WTC11 (cell line): Measurements from ENCODE around the gene GSK3B.

Experiments used
- ATF6 ChIP-seq: sonication (generic); formaldehyde crosslinking; IDR thresholded peaks from 2 replicates; pipeline ENCODE4 v1.8.1; 2023; ENCODE audit warnings: mild to moderate bottlenecking, missing genetic modification reagents
- CDX4 ChIP-seq: fragments of 250-450 bp; sonication (Bioruptor Pico); IDR thresholded peaks from 2 replicates; pipeline ENCODE4 v1.9.0; 2021; ENCODE audit warnings: moderate library complexity, mild to moderate bottlenecking, inconsistent platforms, borderline replicate concordance
- CREB1 ChIP-seq: sonication (generic); formaldehyde crosslinking; IDR thresholded peaks from 2 replicates; pipeline ENCODE4 v1.8.0; 2023; ENCODE audit warnings: mild to moderate bottlenecking, missing genetic modification reagents
- CTCF ChIP-seq: fragments of 200-600 bp; IDR thresholded peaks from 2 replicates; pipeline ENCODE4 v1.8.0; 2022; ENCODE audit warnings: antibody characterized with exemption
- E2F4 ChIP-seq: sonication (generic); formaldehyde crosslinking; IDR thresholded peaks from 2 replicates; pipeline ENCODE4 v1.8.1; 2022; ENCODE audit warnings: low read depth, mild to moderate bottlenecking, moderate library complexity, missing genetic modification reagents, borderline replicate concordance
- ERG ChIP-seq: fragments of 250-450 bp; sonication (Bioruptor Pico); IDR thresholded peaks from 2 replicates; pipeline ENCODE4 v1.8.0; 2021; ENCODE audit warnings: mild to moderate bottlenecking
- GABPB1 ChIP-seq: sonication (generic); formaldehyde crosslinking; IDR thresholded peaks from 2 replicates; pipeline ENCODE4 v1.8.1; 2023; ENCODE audit warnings: mild to moderate bottlenecking, missing genetic modification reagents
- MAX ChIP-seq: sonication (generic); formaldehyde crosslinking; IDR thresholded peaks from 2 replicates; pipeline ENCODE4 v1.8.0; 2022; ENCODE audit warnings: mild to moderate bottlenecking, missing genetic modification reagents
- PRDM15 ChIP-seq: sonication (generic); formaldehyde crosslinking; IDR thresholded peaks from 2 replicates; pipeline ENCODE4 v1.8.0; 2022; ENCODE audit warnings: missing genetic modification reagents
- PREB ChIP-seq: sonication (generic); formaldehyde crosslinking; IDR thresholded peaks from 2 replicates; pipeline ENCODE4 v1.8.1; 2022; ENCODE audit warnings: mild to moderate bottlenecking, missing genetic modification reagents, moderate library complexity, borderline replicate concordance
- ZNF219 ChIP-seq: sonication (generic); formaldehyde crosslinking; IDR thresholded peaks from 2 replicates; pipeline ENCODE4 v1.8.0; 2023; ENCODE audit warnings: missing genetic modification reagents, mild to moderate bottlenecking, borderline replicate concordance
- ZNF232 ChIP-seq: sonication (generic); formaldehyde crosslinking; IDR thresholded peaks from 2 replicates; pipeline ENCODE4 v1.8.0; 2022; ENCODE audit warnings: mild to moderate bottlenecking, missing genetic modification reagents

- TF ChIP-seq MAX (CRISPR knock-in tag), result no peak
- no peak for TF ChIP-seq PREB (CRISPR knock-in tag)
- no peak for TF ChIP-seq CTCF
- TF ChIP-seq GABPB1 (CRISPR knock-in tag), result no peak
- TF ChIP-seq PRDM15 (CRISPR knock-in tag), result no peak
- no peak for TF ChIP-seq ATF6 (CRISPR knock-in tag)
- no peak for TF ChIP-seq CREB1 (CRISPR knock-in tag)
- no peak for TF ChIP-seq ERG
- no peak for TF ChIP-seq CDX4
- no peak for TF ChIP-seq ZNF232 (CRISPR knock-in tag)
- TF ChIP-seq ZNF219 (CRISPR knock-in tag), result no peak
- TF ChIP-seq E2F4 (CRISPR knock-in tag), result no peak
Observed at GRCh38 chr3:119835556-119835955, 258.7 kb downstream of the GSK3B start.
